ENCODE data around the gene SPRTN. TPM values are rescaled to one million over a fixed set of nuclear protein-coding genes. Genes with fewer than 3 reads are reported as not detected.

SPRTN gene, protein sequence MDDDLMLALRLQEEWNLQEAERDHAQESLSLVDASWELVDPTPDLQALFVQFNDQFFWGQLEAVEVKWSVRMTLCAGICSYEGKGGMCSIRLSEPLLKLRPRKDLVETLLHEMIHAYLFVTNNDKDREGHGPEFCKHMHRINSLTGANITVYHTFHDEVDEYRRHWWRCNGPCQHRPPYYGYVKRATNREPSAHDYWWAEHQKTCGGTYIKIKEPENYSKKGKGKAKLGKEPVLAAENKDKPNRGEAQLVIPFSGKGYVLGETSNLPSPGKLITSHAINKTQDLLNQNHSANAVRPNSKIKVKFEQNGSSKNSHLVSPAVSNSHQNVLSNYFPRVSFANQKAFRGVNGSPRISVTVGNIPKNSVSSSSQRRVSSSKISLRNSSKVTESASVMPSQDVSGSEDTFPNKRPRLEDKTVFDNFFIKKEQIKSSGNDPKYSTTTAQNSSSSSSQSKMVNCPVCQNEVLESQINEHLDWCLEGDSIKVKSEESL
- 7.8 and 17.5 TPM in 2 replicates for total RNA-seq

DNA sequence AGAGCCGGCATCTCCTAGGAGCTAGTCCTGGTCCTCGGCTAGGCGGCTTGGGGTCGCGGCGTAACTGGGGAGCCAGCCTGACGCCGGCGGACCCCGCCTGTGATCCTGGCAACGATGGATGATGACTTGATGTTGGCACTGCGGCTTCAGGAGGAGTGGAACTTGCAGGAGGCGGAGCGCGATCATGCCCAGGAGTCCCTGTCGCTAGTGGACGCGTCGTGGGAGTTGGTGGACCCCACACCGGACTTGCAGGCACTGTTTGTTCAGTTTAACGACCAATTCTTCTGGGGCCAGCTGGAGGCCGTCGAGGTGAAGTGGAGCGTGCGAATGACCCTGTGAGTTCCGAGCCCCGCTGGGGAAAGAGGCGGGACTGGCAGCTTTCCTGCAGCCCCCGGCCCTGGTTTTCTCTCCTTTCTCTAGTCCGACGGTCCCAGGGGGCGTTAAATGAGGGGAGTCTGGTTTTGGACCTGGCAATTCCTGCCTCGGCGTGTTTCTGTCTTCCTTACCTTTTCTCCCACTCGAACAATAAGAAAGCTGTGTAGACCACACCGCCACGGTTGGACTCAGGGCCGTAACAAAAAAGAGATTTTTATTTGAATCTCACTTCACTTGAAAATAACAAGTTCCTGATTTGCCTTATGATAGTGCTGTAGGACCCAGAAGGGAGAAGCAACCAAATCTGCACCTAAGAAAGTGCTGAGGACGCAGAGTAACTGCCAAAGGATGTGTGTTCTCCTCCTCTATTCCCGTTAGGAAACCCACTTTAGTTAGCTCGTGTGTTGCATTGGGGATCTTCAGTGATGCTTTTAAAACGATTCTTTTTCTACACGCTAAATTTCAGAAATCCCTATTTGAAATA, at the start of gene SPRTN:
Gene SPRTN (plus strand): TSS at position 24 of the 859 bp plus-strand sequence. CDS start 91 bp downstream, at position 115.

GRCh38 chr1:231337472-231338269, 422 bp upstream of the SPRTN start, which contains the start of gene EXOC8:
Gene EXOC8 (minus strand): TSS chr1:231337852. CDS start chr1:231337745, 107 bp downstream.

Other genes starting within 250 kb of the SPRTN start
- not detected in 2 replicates for gene TRIM67, start 176.2 kb upstream of the SPRTN start, total RNA-seq
- gene GNPAT, start 97.1 kb upstream of the SPRTN start, total RNA-seq = 30.7 and 31.9 TPM in 2 replicates
- 7.8 and 9.3 TPM in 2 replicates for gene EXOC8, start 441 bp upstream of the SPRTN start, total RNA-seq
- 21.6 and 24.1 TPM in 2 replicates for gene EGLN1, start 84.0 kb downstream of the SPRTN start, total RNA-seq
- gene TSNAX, start 190.4 kb downstream of the SPRTN start, total RNA-seq = 12.8 and 20.3 TPM in 2 replicates

All from airway epithelial cell (primary cell).